Breast epithelium (tissue), 4 donors: ENCODE results near the gene IRAK1. TPM values are rescaled to one million over a fixed set of nuclear protein-coding genes. Genes with fewer than 3 reads are reported as not detected.

ENCODE experiments used
- DNase-seq, 2 donors: peaks; one replicate each; pipeline ENCODE4 v3.0.0-alpha.2; 2019; ENCODE audit warnings: low spot score in 2 of 2
- H3K27ac ChIP-seq, 2 donors: fragments of 200-600 bp; sonication (generic) in 1 of 2; one replicate each; pipeline ENCODE4 v1.5.1; 2016 to 2019; ENCODE audit warnings: mild to moderate bottlenecking in 1 of 2
- H3K27me3 ChIP-seq, 2 donors: fragments of 200-600 bp; sonication (generic) in 1 of 2; one replicate each; pipeline versions ENCODE4 v1.5.1 to v1.6.0; 2017 to 2019; ENCODE audit warnings: control low read depth in 1 of 2, mild to moderate bottlenecking in 1 of 2
- H3K36me3 ChIP-seq: fragments of 200-600 bp; one replicate; pipeline ENCODE4 v1.5.1; 2019
- H3K4me1 ChIP-seq, 2 donors: fragments of 200-600 bp; sonication (generic); one replicate each; pipeline ENCODE4 v1.5.1; 2016 to 2019; ENCODE audit warnings: control low read depth in 1 of 2
- H3K4me3 ChIP-seq, 3 donors: fragments of 200-600 bp; sonication (generic); 1 replicate in 2 of 3; 2 replicates in 1 of 3; pipeline ENCODE4 v1.5.1; 2016 to 2019; ENCODE audit warnings: mild to moderate bottlenecking in 3 of 3, moderate library complexity in 2 of 3
- H3K9me3 ChIP-seq, 2 donors: fragments of 200-600 bp; sonication (generic) in 1 of 2; one replicate each; pipeline ENCODE4 v1.5.1; 2016 to 2019; ENCODE audit warnings: control low read depth in 1 of 2
- CTCF ChIP-seq, 3 donors: fragments of 450-650 bp; IDR thresholded peaks; one replicate each; pipeline ENCODE4 v1.5.1; 2016 to 2017; ENCODE audit warnings: antibody characterized with exemption in 3 of 3, mild to moderate bottlenecking in 3 of 3, moderate library complexity in 3 of 3
- POLR2A ChIP-seq: fragments of 450-650 bp; IDR thresholded peaks from one replicate; pipeline ENCODE4 v1.6.1; 2016; ENCODE audit warnings: antibody characterized with exemption, mild to moderate bottlenecking, moderate library complexity
- POLR2AphosphoS5 ChIP-seq, 3 donors: sonication (generic); formaldehyde crosslinking; IDR thresholded peaks; one replicate each; pipeline ENCODE4 v1.6.1; 2017; ENCODE audit warnings: antibody characterized with exemption in 3 of 3
- intact Hi-C: fragments of 100-400 bp; cut with DNase I; formaldehyde crosslinking; loops from one replicate; pipeline ENCODE4 v1.15.1; 2023; ENCODE audit warnings: low total_unique reads
- total RNA-seq, 3 donors: library from RNA; depleted of rRNA; stranded (reverse); fragments of >200 nt; gene quantifications; one replicate each; pipeline ENCODE4 v1.1.0, GENCODE V29; 2016

Gene IRAK1
- total RNA-seq, 3 donors from 2014 or later = 43.7 to 66.2 (median 50.8) TPM

DNA sequence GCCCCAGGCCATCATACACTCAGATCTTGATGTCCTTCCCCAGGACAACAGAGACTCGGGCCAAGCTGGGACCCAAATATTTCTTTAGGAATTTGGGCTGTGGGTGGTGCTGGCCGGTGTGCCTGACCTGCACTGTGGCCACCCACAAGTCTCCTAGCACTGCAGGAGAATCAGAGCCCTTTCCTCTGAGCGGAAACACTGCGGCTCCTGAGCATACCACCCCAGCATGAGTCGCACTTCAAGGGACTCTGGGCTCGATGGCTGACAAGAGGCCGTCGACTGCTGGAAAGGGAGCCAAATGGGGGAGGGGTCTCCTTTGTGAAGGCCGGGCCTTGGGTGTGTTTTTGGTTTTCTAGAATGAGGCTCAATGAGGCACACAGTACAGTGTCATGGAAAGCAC lies 13.0 kb upstream of the IRAK1 start:
- DNase-seq = no peak
- no peaks in the 10 kb centered on the region for H3K4me1 ChIP-seq
- no peak for TF ChIP-seq POLR2AphosphoS5 (IDR thresholded peaks at IDR 0.05)
- TF ChIP-seq CTCF (IDR thresholded peaks at IDR 0.05) = no peak
- TF ChIP-seq POLR2A = no peak
- peaks cover 0 to 55% of the 10 kb centered on the region in 2 donors for H3K27me3 ChIP-seq
- no peak overlapping the region for H3K4me3 ChIP-seq
- H3K27ac ChIP-seq = no peak overlapping the region
- intact Hi-C loops = no loop called here
- no peaks in the 10 kb centered on the region for H3K36me3 ChIP-seq
- H3K9me3 ChIP-seq = no peaks in the 10 kb centered on the region

DNA sequence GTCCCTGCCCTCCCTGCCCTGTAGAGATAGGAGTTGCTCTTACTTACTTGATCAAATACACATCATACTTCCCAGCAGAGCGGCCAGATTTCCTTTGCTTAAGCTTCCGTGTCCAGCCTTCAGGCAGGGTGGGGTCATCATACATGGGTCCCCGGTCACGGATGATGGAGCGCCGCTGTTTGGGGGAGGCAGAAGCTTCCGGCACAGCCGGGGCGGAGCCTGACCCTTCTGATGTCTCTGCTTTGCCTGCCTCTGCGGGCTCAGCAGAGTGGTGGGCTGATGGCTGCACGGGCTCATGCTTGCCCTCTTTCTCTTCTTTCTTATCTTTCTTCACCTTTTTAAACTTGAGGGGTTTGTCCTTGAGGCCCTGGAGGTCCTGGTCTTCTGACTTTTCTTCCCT lies 12.5 kb upstream of the IRAK1 start:
- no peaks in the 10 kb centered on the region for H3K36me3 ChIP-seq
- H3K27me3 ChIP-seq = peaks cover 0 to 60% of the 10 kb centered on the region in 2 donors
- no peak overlapping the region for H3K27ac ChIP-seq
- DNase-seq = no peak
- H3K4me3 ChIP-seq = no peak overlapping the region
- no peaks in the 10 kb centered on the region for H3K9me3 ChIP-seq
- intact Hi-C loops = no loop called here
- H3K4me1 ChIP-seq = no peaks in the 10 kb centered on the region
- no peak for TF ChIP-seq CTCF (IDR thresholded peaks at IDR 0.05)
- TF ChIP-seq POLR2A = no peak
- no peak for TF ChIP-seq POLR2AphosphoS5 (IDR thresholded peaks at IDR 0.05)

DNA sequence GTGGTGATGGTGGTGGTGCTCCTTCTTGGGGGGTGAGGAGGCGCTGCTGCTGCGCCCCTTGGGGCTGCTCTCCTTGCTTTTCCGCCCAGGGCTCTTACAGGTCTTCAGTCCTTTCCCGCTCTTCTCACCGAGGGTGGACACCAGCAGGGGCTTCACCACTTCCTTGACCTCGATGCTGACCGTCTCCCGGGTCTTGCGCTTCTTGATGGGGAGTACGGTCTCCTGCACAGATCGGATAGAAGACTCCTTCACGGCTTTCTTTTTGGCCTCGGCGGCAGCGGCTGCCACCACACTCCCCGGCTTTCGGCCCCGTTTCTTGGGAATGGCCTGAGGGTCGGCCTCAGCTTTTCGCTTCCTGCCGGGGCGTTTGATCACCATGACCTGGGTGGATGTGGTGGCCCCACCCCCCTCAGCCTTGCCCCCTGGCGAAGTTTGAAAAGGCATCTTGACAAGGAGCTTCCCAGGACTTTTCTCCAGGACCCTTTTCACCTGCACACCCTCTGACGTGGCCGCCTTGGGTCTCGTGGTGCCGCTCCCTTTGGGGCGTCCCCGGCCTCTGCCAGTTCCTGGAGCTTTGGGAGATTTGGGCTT lies 11.1 kb upstream of the IRAK1 start:
- no peak for DNase-seq
- intact Hi-C loops = no loop called here
- Histone ChIP-seq H3K27ac (no peak overlapping the region), H3K27me3 (peaks cover 0 to 66% of the 10 kb centered on the region in 2 donors), H3K4me1 (no peaks in the 10 kb centered on the region), H3K4me3 (no peak overlapping the region), H3K36me3 (no peaks in the 10 kb centered on the region), H3K9me3 (no peaks in the 10 kb centered on the region)
- TF ChIP-seq CTCF (IDR thresholded peaks at IDR 0.05) (no peak), POLR2AphosphoS5 (IDR thresholded peaks at IDR 0.05) (no peak), POLR2A (no peak)

GRCh38 chrX:154030266-154030665 lies 10.6 kb upstream of the IRAK1 start:
- TF ChIP-seq CTCF (IDR thresholded peaks at IDR 0.05) = no peak
- no peak for TF ChIP-seq POLR2AphosphoS5 (IDR thresholded peaks at IDR 0.05)
- no peak for TF ChIP-seq POLR2A
- no peak for DNase-seq
- no peak overlapping the region for H3K27ac ChIP-seq
- peaks cover 0 to 71% of the 10 kb centered on the region in 2 donors for H3K27me3 ChIP-seq
- H3K4me1 ChIP-seq = no peaks in the 10 kb centered on the region
- intact Hi-C loops = no loop called here
- H3K36me3 ChIP-seq = no peaks in the 10 kb centered on the region
- H3K4me3 ChIP-seq = no peak overlapping the region
- no peaks in the 10 kb centered on the region for H3K9me3 ChIP-seq

GRCh38 chrX:154029439-154029838 lies 9.7 kb upstream of the IRAK1 start:
- intact Hi-C loops = no loop called here

More at GRCh38 chrX:154029439-154029838, 9.7 kb upstream of the IRAK1 start:
- Histone ChIP-seq H3K36me3 (no peaks in the 10 kb centered on the region), H3K4me1 (no peaks in the 10 kb centered on the region), H3K27ac (no peak overlapping the region), H3K27me3 (peaks cover 0 to 69% of the 10 kb centered on the region in 2 donors), H3K9me3 (no peaks in the 10 kb centered on the region), H3K4me3 (no peak overlapping the region)
- TF ChIP-seq POLR2AphosphoS5 (IDR thresholded peaks at IDR 0.05) (no peak), POLR2A (no peak), CTCF (IDR thresholded peaks at IDR 0.05) (no peak)
- no peak for DNase-seq
